ENCODE results near the gene TNS3.

TNS3 gene

DNA sequence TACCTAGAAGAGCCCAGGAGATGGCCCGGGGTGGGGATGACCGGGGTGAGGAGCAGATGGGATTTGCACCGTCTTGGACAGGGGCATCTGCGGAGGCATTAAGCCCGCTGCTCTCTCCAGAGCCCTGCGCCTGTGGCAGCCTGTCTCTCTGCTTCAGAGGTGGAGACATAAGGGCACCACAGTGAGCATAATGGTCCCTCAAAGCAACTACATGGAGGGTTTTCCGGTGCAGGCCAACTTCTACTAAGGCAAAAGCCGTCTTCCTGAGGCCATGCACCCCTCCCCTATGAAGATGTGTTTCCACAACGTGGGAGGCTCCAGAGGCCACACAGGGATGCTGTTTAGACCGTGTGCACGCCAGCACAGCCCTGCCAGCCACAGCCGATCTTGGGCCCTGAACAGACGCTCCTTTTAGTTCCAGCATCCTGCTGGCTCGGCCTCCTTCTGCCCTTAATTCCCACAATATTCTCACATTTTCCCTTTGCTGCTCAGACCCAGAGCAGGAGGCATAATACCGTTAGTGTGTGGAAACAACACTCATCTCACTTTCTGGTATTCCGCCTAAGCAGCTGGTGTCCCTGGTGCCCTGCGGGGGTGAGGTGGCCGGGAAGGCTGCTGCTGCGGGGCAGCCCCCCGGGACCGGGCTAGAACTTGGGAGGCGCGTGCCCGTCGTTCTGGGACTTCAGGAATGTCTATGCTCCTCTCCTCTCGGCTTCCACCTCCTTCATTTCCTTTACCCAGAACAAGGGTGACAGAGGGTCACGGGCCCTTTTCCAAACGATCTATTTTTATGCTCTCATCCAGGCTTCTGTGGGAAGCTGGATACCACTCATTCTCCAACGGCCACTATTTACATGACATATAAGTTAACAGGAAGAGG, 266.9 kb downstream of the TNS3 start:
- no peak for DNase-seq

DNA sequence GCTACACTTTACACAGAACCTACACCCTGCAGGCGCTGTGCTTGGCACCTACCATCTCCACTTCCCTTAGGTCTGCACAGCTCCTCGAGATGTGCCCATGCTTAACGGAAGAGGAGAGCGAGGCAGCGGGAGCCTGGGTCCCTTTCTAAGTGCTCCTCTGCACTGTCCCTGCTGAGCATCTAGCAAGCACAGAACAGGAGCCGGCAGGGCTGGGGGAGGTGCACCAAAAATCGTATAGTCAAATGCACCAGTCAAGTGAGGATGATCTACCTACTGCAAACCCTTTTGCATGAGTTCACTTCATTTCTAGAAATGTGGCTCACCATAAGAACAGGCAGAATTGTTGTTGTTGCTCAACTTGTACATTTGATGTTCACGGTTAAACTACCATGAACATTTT, 267.7 kb downstream of the TNS3 start:
- DNase-seq: no peak

DNA sequence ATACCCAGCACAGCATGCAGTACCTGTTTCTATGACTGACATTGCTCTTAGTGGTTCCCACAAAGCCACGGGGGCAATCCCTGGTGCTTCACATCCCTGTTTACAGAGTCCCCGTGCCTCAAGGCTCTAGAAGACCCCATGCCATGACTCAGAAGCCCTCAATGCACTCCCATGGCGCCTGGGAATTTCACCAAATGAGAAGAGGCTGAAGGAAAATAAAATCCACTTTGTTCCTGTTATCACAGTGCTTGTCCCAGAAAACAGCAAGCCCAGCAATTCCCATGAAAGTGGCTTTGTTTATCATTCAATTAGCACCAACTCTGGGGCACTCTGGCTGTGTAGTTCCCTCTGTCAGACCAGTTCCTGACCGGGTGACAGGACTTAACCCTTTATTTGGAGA, 268.3 kb downstream of the TNS3 start:
- DNase-seq: no peak

DNA sequence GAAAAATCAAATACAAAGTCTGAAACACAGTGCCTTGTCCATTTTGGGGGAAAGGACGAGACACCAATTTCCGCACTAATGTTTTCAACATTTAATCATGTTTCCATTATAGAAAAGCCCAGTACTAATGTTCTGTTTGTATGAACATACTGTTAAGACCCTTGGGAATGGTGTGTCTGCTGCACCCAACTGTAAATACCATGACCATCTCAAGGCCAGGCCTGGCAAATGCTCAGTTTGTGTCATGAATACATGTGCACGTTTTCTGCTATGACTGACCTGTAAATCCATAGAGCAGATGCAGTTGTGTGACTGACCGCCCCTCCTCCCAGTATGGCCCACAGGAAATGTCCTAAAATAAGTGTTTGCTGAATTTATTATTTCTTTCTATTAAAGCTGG, 270.0 kb downstream of the TNS3 start:
- DNase-seq: no peak

DNA sequence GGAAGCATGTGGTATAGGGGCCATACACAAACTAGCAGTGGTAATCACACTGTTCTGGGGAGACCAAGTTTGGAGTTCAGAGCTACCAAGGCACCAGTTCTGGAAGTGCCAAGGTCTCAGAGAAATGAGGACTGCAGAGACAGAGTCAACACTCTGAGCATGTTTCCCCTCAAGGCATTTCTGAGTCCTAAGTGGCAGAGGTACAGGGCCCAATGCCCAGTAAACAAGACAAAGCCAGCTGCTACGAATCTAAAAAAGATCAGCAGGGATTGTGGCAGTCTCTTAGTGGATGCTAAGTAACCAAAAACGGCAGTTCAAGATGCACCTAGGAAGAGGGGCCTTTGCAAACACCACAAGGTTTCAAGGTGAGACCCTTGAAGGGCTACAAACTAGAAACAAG, 271.9 kb downstream of the TNS3 start:
- no peak for DNase-seq

DNA sequence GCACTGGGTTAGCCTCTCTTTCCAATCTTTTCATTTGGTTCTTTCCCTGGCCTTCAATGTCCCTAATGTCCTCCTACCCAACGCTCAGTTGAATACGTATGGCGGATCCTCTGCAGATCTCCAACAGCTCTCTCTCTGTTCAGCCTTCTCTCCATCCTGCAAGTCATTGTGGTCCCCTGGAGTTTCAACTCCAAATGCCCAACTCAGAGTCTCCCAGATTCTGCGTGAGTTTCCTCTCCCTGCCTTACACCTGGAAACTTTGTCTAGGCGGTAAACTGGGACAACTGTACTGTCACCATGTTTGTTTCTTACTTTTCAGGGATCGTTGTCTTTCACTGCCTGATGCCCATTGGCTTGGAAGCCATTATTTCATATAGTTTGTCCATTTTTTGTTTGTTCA, 273.1 kb downstream of the TNS3 start:
- no peak for DNase-seq

- no peak for DNase-seq
Observed at GRCh38 chr7:47307311-47307710, 274.6 kb downstream of the TNS3 start.

GRCh38 chr7:47304727-47305719, 276.9 kb downstream of the TNS3 start:
- DNase-seq: no peak

GRCh38 chr7:47303695-47304453, 278.0 kb downstream of the TNS3 start:
- DNase-seq: no peak

DNA sequence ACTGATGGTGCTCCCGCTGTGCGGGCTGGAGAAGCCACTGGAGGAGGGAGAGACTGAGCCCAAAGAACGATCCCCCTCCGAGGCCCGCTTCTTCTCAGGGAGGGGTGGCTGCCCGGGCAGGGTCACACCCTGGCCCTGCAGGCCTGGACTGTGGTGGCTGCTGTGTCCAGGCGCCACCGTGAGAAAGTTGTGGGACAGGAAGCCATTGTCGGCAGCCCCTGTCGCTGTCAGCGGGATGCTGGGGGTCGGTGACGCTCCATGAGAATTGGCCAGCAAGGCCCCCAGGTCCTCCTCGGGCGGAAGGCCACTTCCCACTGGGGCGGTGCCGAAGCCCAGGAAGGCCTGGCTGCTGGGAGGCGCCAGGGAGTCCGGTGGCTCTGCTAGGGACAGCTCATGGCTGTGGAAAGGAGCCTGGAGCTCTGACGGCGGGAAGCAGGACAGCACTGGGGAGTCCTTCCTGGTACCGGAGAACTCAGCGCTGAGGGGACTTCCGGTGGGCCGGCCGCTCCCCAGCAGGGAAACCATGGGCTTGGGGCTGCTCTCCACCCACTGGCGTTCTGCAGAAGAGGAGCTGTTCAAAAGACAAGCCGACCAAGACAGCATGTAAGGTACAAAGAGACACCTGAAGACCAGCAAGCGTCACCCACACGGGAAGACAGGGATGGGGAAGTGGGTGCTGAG, 278.8 kb downstream of the TNS3 start:
- no peak for DNase-seq

- DNase-seq: no peak
Observed at GRCh38 chr7:47302560-47302959, 279.4 kb downstream of the TNS3 start.

DNA sequence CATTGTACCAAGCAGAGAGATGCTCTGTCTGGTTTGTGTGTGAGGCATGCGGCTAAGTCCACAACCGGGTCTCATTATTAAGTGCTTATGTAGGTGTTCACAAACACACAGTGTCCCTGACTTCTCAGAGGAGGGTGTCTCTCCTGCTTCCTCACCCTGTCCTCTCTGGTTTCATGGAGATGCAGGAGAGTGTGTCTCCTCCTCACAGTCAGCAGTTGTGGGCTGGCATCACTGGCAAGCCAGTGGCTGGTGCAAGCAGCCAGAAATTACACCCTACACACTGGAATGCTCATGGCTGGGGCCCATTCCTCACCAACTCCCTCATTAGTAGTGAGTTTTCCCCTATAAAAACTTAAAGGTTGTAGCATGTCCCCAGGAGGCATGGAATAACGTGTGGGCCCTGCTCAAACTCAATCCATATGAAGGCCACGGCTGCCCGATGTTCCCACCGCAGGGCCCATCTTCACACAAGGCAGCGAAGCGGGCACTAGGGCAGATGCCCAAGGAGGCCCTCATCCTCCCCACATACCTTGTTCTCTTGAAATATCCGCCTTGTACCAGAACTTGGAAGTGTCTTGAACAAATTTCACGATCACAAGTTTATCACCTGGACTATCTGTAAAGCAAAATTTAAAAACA, 280.1 kb downstream of the TNS3 start:
- DNase-seq: no peak

- DNase-seq: no peak
Observed at GRCh38 chr7:47301105-47301477, 280.8 kb downstream of the TNS3 start.

DNA sequence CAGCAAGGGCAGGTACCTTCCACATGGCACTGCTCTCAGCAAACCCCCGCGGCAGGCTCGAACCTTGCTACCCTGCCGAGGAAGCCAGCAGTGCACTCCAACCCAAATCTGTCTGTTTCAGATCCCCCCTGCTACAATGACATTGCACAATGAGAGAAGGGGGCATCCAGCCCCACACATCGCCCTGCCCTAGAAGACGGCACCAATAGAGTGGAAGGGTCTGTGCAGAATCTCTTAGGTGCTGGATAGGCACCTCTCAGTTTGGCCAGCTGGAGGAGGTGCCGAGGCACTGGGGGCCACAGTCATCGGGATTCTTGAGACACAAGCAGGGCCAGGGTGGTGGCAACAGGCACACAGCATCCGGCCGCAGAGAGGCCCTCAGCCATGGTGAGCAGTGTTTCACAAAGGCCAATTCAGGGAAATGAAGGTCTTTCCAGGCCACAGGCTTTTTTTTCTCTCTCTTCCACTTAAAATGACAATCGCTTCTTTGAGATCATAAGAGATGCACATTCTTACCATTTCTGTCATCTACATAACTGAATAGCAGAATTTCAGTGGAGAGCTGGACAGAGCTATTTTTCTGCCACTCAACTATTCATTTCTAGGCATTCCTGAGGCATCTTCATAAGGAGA, 281.3 kb downstream of the TNS3 start:
- no peak for DNase-seq

GRCh38 chr7:47299496-47299895, 282.4 kb downstream of the TNS3 start:
- DNase-seq: no peak

GRCh38 chr7:47298636-47299035, 283.3 kb downstream of the TNS3 start:
- DNase-seq: no peak

DNA sequence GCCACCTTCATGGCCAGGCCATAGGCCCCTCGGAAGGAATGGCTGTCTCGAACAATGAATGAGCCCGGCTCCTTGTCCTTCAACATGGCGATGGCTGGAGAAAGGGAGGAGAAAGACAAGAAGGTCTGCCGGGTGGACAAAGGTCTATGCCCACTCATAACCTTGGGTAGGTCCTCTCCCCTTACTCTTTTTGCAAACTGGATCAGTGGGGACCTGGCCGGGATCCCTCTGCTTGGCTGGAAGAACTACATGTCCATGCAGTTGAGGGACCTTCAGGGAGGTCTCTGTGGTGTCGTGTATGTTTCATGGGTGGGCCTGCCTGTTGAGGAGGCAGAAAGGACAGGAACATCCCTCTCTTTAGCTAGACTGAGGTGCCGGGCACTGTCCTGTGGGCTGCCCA, 284.8 kb downstream of the TNS3 start:
- no peak for DNase-seq

GRCh38 chr7:47295606-47296005, 286.3 kb downstream of the TNS3 start:
- DNase-seq: no peak

DNA sequence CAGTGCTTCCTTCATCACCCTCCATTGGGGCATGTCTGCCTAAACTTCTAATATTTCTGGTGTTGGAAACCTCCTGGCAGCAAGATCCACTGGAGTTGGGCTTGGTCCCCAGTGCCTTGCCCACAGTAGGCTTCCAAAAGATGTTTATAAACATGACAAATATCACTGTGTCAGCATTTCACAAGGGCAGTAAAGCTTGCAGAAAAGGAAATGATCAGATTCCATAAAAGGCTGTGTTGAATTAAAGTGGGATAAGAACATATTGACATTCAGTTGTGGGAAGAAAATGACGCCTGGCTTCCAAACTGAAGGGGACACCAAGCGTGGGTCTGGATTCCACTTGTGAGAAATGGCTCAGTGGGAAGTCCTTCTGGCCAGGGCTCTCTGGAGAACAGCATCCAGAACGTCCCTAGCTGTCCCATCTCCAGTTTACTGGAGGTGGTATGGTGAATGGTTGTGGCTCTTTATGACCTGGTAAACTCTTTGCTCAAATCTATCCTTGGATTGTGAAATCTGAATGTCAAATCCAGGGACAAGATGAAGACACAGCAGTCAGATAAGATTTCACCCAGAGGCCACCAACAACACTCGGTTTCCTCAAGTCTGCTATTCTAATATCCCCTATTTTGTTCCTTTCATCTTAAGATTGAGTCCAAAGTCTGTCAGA, 287.2 kb downstream of the TNS3 start:
- no peak for DNase-seq

- no peak for DNase-seq
Observed at GRCh38 chr7:47293884-47294555, 287.9 kb downstream of the TNS3 start.

Data from GF-D8 (cell line).